Measurements from ENCODE around the gene SZT2. TPM values are rescaled to one million over a fixed set of nuclear protein-coding genes. Genes with fewer than 3 reads are reported as not detected.
A peak's percentile ranks its signal among the peaks of the same experiment; 100 is the strongest.

SZT2 gene
- total and polyA plus RNA-seq, 2 of the 13 experiments (the other 11 are each of a cell fraction or from before 2014, with no cell fraction given) = 8.0 to 8.8 TPM

DNA sequence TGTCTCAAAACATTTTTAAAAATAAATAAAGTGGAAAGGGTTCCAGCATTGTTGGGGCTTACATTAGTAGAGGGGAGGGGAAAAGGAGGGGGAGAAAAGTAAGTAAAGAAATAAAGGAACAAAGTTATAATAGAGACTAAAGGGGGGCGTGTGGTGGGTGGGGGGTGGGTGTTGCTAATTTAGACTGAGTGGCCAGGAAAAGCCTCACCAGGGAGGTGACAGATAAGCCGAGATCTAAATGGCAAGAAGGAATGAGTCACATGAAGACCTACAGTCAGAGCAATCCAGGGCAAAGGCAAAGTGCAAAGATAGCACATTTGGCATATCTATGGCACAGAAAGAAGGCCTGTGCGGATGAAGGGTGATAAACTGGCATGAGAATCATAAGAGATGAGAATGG, 44.6 kb upstream of the SZT2 start:
- no peak for FAIRE-seq
- Histone ChIP-seq H3K27me3 (ENCODE audit: control insufficient read depth in 1 of 2, insufficient read depth in 2 of 2, low read length in 2 of 2) (no peaks in the 10 kb centered on the region; a peak in 1 of 5 replicates), H3K4me3 (replicated peaks in 1 of 3; ENCODE audit: insufficient read depth in 1 of 3, low read depth in 2 of 3, low read length in 3 of 3) (no peak overlapping the region), H4K20me1 (ENCODE audit: insufficient read depth, low read length) (no peaks in the 10 kb centered on the region), H3K4me1 (ENCODE audit: insufficient read depth, low read length) (peaks cover 57% of the 10 kb centered on the region), H3K9me3 (ENCODE audit: low read length) (no peaks in the 10 kb centered on the region), H3K4me2 (ENCODE audit: low read depth, low read length) (no peak overlapping the region), H3K36me3 (replicated peaks in 1 of 2; ENCODE audit: control insufficient read depth in 1 of 2, insufficient read depth in 2 of 2, low read length in 2 of 2) (no peaks in the 10 kb centered on the region), H3K27ac (ENCODE audit: extremely low read length, insufficient read depth, low read length) (no peak overlapping the region), H3K79me2 (ENCODE audit: insufficient read depth, low read length) (no peaks in the 10 kb centered on the region), H3K9ac (ENCODE audit: insufficient read depth, low read depth, low read length) (no peak overlapping the region), H2AFZ (ENCODE audit: low read length) (no peak overlapping the region)
- intact Hi-C loops (cut with micrococcal nuclease; ENCODE audit: unreplicated experiment) (loop anchor here (5.0 kb wide), 1 partner anchor 108 kb away; no protein-coding TSS in a partner anchor), in situ Hi-C loops (cut with HindIII; ENCODE audit: extremely low pct_ligation_motif_present, low pct_unique_long_range_greater_than_20kb) (no loop called here)
- no peak for ATAC-seq
- ChIA-PET CTCF (ENCODE audit: low intra/inter-chr PET ratio, low total read pairs) (no interaction called here), POLR2A (no interaction called here)
- no peak for DNase-seq (ENCODE audit: low spot score)
- WGBS (ENCODE audit: low lambda C conversion rate) = 38% methylated on average over 3 of the region's 3 CpGs
- no TSS peak for BruUV-seq (replicated peaks)
- TF ChIP-seq MAFF (IDR thresholded peaks at IDR 0.05; ENCODE audit: low read depth, low read length) (peak; percentile 48), KMT2A (CRISPR knock-in tag; IDR thresholded peaks at IDR 0.05) (no peak), MAFK (conservative IDR thresholded peaks at IDR 0.05 in 1 of 2, IDR thresholded peaks at IDR 0.05 in 1 of 2; ENCODE audit: low read length in 2 of 2) (peak; percentile 54 to 74; a peak in 3 of 4 replicates), FOSL2 (CRISPR knock-in tag; IDR thresholded peaks at IDR 0.05) (0 out of 2 replicates have a peak, but pooled peaks have one; percentile 14), CCDC6 (CRISPR knock-in tag; IDR thresholded peaks at IDR 0.05) (no peak), ZMYM2 (CRISPR knock-in tag; IDR thresholded peaks at IDR 0.05) (no peak), ZKSCAN1 (IDR thresholded peaks at IDR 0.05; ENCODE audit: low read length) (no peak), ZNF790 (CRISPR knock-in tag; IDR thresholded peaks at IDR 0.05; ENCODE audit: borderline replicate concordance) (no peak), ZNF557 (CRISPR knock-in tag; IDR thresholded peaks at IDR 0.05) (no peak), ZNF256 (CRISPR knock-in tag; conservative IDR thresholded peaks at IDR 0.05) (no peak), PPARG (CRISPR knock-in tag; conservative IDR thresholded peaks at IDR 0.05) (0 out of 2 replicates have a peak, but pooled peaks have one; percentile 32), IRF2 (CRISPR knock-in tag; IDR thresholded peaks at IDR 0.05) (no peak), RFX3 (CRISPR knock-in tag; IDR thresholded peaks at IDR 0.05) (no peak), ZNF549 (CRISPR knock-in tag; IDR thresholded peaks at IDR 0.05) (no peak), ZSCAN30 (CRISPR knock-in tag; IDR thresholded peaks at IDR 0.05) (no peak), HNRNPH1 (optimal IDR thresholded peaks at IDR 0.05; ENCODE audit: low read depth, low read length) (no peak), ISL2 (CRISPR knock-in tag; IDR thresholded peaks at IDR 0.05) (no peak), SRY (CRISPR knock-in tag; IDR thresholded peaks at IDR 0.05) (no peak)
- TF ChIP-seq, protein P1, sequence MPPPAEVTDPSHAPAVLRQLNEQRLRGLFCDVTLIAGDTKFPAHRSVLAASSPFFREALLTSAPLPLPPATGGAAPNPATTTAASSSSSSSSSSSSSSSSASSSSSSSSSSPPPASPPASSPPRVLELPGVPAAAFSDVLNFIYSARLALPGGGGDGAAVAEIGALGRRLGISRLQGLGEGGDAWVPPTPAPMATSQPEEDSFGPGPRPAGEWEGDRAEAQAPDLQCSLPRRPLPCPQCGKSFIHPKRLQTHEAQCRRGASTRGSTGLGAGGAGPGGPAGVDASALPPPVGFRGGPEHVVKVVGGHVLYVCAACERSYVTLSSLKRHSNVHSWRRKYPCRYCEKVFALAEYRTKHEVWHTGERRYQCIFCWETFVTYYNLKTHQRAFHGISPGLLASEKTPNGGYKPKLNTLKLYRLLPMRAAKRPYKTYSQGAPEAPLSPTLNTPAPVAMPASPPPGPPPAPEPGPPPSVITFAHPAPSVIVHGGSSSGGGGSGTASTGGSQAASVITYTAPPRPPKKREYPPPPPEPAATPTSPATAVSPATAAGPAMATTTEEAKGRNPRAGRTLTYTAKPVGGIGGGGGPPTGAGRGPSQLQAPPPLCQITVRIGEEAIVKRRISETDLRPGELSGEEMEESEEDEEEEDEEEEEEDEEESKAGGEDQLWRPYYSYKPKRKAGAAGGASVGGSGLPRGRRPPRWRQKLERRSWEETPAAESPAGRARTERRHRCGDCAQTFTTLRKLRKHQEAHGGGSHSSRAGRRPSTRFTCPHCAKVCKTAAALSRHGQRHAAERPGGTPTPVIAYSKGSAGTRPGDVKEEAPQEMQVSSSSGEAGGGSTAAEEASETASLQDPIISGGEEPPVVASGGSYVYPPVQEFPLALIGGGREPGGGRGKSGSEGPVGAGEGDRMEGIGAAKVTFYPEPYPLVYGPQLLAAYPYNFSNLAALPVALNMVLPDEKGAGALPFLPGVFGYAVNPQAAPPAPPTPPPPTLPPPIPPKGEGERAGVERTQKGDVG (CRISPR knock-in tag; IDR thresholded peaks at IDR 0.05; ENCODE audit: borderline replicate concordance) = no peak
- TF ChIP-seq, protein P2, sequence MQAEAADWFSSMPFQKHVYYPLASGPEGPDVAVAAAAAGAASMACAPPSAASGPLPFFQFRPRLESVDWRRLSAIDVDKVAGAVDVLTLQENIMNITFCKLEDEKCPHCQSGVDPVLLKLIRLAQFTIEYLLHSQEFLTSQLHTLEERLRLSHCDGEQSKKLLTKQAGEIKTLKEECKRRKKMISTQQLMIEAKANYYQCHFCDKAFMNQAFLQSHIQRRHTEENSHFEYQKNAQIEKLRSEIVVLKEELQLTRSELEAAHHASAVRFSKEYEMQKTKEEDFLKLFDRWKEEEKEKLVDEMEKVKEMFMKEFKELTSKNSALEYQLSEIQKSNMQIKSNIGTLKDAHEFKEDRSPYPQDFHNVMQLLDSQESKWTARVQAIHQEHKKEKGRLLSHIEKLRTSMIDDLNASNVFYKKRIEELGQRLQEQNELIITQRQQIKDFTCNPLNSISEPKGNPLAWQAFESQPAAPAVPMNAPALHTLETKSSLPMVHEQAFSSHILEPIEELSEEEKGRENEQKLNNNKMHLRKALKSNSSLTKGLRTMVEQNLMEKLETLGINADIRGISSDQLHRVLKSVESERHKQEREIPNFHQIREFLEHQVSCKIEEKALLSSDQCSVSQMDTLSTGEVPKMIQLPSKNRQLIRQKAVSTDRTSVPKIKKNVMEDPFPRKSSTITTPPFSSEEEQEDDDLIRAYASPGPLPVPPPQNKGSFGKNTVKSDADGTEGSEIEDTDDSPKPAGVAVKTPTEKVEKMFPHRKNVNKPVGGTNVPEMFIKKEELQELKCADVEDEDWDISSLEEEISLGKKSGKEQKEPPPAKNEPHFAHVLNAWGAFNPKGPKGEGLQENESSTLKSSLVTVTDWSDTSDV (CRISPR knock-in tag; IDR thresholded peaks at IDR 0.05) = no peak
